ENCODE results near the gene HOXC13.

Gene HOXC13

DNA sequence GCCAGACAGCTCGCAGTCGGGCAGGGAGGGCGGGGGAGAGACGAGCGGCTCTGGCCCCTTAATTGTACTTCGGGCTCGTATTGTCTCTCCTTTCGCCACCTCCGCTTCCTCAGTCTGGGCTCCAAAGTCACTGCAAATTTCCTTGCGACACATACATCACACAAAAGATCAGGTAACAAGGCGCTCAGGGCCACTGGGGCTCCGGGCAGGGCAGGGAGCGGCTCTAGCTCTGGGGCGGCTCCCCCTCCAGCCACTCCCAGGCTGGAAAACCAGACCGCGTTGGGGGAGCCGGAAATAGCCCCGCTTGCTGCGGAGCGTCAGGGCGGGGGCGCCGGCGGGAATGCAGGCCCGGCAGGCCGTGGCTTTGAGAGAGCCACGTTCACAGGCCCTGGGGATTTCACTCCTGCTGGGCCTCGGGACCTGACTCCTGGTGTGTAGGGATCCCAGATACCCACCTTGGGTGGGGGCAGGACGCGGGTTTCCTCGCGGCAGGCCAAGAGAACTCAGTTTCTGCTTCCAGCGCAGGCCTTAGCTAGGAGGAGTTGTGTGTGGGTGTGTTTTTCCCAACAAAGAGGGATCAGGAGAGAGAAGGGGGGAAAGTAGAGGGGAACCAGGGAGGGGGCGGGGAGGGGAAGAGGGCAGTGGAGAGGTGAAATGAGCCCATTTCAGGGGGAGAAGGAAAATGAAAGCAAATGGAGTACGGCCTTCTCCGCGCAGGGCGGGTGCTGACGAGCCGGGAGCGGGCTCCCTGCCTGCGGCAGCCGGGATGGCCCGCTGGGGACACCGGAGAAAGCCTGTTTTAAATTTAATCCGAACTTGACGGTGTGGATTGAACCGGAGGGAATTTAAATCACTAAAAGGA is 57.0 kb downstream of the HOXC13 start:
- DNase-seq, result no peak
